ENCODE data around the gene ABLIM2. TPM values are rescaled to one million over a fixed set of nuclear protein-coding genes. Genes with fewer than 3 reads are reported as not detected.

ABLIM2 gene
- total RNA-seq, 1 experiment from 2014 or later: 6.1 TPM

- no peak for TF ChIP-seq SRF (IDR thresholded peaks at IDR 0.05; ENCODE audit: low read depth)
- TF ChIP-seq ATF3 (IDR thresholded peaks at IDR 0.05): no peak
- no peak for TF ChIP-seq CTCF (IDR thresholded peaks at IDR 0.05 in 2 of 3, conservative IDR thresholded peaks at IDR 0.05 in 1 of 3; ENCODE audit: borderline replicate concordance in 1 of 3, insufficient read depth in 1 of 3, low read depth in 2 of 3, low read length in 2 of 3)
- TF ChIP-seq ZFX (IDR thresholded peaks at IDR 0.05): no peak
- no peak for TF ChIP-seq POLR2A (IDR thresholded peaks at IDR 0.05; ENCODE audit: borderline replicate concordance, extremely low read depth, insufficient read depth, insufficient read length)
- TF ChIP-seq CEBPB (IDR thresholded peaks at IDR 0.05; ENCODE audit: low read depth): no peak
- no peak for TF ChIP-seq TCF7L2 (IDR thresholded peaks at IDR 0.05; ENCODE audit: borderline replicate concordance, extremely low read depth, insufficient read depth, insufficient read length)
- no peak for TF ChIP-seq RAD21 (IDR thresholded peaks at IDR 0.05; ENCODE audit: low read depth)
- TF ChIP-seq CBX3 (IDR thresholded peaks at IDR 0.05; ENCODE audit: low read depth): no peak
- TF ChIP-seq EZH2phosphoT487 (IDR thresholded peaks at IDR 0.05; ENCODE audit: borderline replicate concordance): no peak
- no peak for TF ChIP-seq EZH2 (IDR thresholded peaks at IDR 0.05)
- TF ChIP-seq ZNF274 (IDR thresholded peaks at IDR 0.05; ENCODE audit: low read depth, low read length): no peak
- no peak for TF ChIP-seq EGR1 (IDR thresholded peaks at IDR 0.05; ENCODE audit: low read depth)
- no peak for TF ChIP-seq YY1 (IDR thresholded peaks at IDR 0.05; ENCODE audit: extremely low read depth, insufficient replicate concordance, low read depth, low read length)
- no peak for TF ChIP-seq ZBTB33 (IDR thresholded peaks at IDR 0.05; ENCODE audit: extremely low read depth, insufficient replicate concordance, low read length)
- TF ChIP-seq POLR2AphosphoS5 (IDR thresholded peaks at IDR 0.05; ENCODE audit: low read depth, low read length): no peak
- Histone ChIP-seq H2AFZ (ENCODE audit: low read depth, low read length, poor library complexity, severe bottlenecking) (no peak overlapping the region), H3K4me3 (replicated peaks in 1 of 2; ENCODE audit: low read depth in 1 of 2, low read length in 2 of 2) (no peak overlapping the region), H3K9ac (ENCODE audit: low read length) (no peak overlapping the region), H3K9me2 (ENCODE audit: insufficient read depth) (no peaks in the 10 kb centered on the region), H3K4me1 (ENCODE audit: control insufficient read depth in 1 of 2, insufficient read depth in 2 of 2, low read length in 2 of 2) (peaks cover 12 to 38% of the 10 kb centered on the region in 2 experiments), H3K27ac (ENCODE audit: low read depth, low read length) (no peak overlapping the region), H3K4me2 (ENCODE audit: low read length) (no peak overlapping the region), H3K9me3 (ENCODE audit: control insufficient read depth in 1 of 2, insufficient read depth in 1 of 2, low read depth in 1 of 2, low read length in 2 of 2) (no peaks in the 10 kb centered on the region), H3K36me3 (ENCODE audit: control insufficient read depth in 1 of 2, insufficient read depth in 2 of 2, low read length in 2 of 2) (no peaks in the 10 kb centered on the region), H3K79me2 (ENCODE audit: insufficient read depth, low read length) (no peaks in the 10 kb centered on the region), H3K27me3 (ENCODE audit: insufficient read depth, low read length) (no peaks in the 10 kb centered on the region), H4K20me1 (ENCODE audit: insufficient read depth) (no peaks in the 10 kb centered on the region)
- no peak for ATAC-seq
- ChIA-PET POLR2A (no interaction called here), CTCF (no interaction called here), RAD21 (ENCODE audit: low non-redundant PET in 1 of 2, low total read pairs in 2 of 2, uncharacterized antibody in 2 of 2, unreplicated experiment in 2 of 2) (no interaction called here)
- intact Hi-C loops (cut with micrococcal nuclease): no loop called here
- BruUV-seq (replicated peaks): no TSS peak
- DNase-seq (ENCODE audit: low read depth, low spot score): no peak
These were observed 42.7 kb downstream of the ABLIM2 start for GRCh38 chr4:8115916-8116315.
